Fibroblast of lung (primary cell): ENCODE results near the gene NFE2L3.

Experiments
- CTCF ChIP-seq, 2 donors: IDR thresholded peaks in 1 of 2; conservative IDR thresholded peaks in 1 of 2; 1 replicate in 1 of 2; 2 replicates in 1 of 2; pipeline ENCODE4 v1.5.1; 2011 to 2012; ENCODE audit warnings: low read length in 2 of 2, control low read depth in 1 of 2, inconsistent platforms in 1 of 2, low read depth in 1 of 2, mild to moderate bottlenecking in 1 of 2
- EZH2 ChIP-seq: IDR thresholded peaks from 2 replicates; pipeline ENCODE4 v1.5.1; 2012; ENCODE audit warnings: low read length, control low read depth, mild to moderate bottlenecking; ENCODE audit errors: missing control alignments

- TF ChIP-seq CTCF (conservative IDR thresholded peaks at IDR 0.05 in 1 of 2, IDR thresholded peaks at IDR 0.05 in 1 of 2; ENCODE audit: low read depth in 1 of 2, low read length in 2 of 2) (no peak), EZH2 (no peak)
Observed at GRCh38 chr7:26192485-26193087, 40.6 kb downstream of the NFE2L3 start.
